Fibroblast of skin of back (primary cell): ENCODE results near the gene APOBEC3G.

ENCODE experiments used
- DNase-seq: peaks from one replicate; pipeline ENCODE4 v3.0.0-alpha.2; 2013

The APOBEC3G gene

DNA sequence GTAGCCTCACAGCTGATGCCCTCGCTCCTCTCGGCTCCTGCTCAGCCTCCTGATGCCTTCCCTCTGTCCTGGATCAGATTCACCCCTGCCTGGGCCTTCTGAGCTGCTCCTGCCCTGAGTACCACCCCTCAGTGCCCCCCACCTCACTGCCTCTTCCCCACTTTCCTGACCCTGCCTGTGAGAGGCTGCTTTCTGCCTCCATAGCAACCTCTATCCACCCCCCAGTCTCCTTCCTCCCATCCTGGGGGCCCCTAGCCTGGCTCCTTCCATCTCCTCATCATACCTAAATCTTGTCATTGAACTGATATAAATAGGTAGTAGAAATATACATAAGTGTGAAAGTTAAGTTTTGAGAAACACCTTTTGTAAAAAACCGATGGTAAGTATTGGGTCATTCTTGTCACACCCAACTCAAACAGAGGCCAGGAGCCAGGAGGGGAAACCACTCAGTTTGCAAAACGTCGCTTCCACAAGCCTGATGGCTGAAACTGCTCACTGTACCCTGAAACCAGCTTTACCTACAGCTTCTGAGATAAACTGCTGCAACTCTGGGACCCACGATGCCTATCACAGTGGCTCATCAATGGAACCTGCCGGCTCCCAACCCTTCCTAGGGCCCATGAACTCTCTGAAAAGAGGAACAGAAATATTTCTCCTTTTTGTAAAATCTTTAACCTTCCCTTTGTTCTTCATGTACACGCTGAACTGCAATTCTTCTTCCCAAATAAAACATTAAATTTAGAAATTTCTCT is 15.2 kb downstream of the APOBEC3G start:
- no peak for DNase-seq

DNA sequence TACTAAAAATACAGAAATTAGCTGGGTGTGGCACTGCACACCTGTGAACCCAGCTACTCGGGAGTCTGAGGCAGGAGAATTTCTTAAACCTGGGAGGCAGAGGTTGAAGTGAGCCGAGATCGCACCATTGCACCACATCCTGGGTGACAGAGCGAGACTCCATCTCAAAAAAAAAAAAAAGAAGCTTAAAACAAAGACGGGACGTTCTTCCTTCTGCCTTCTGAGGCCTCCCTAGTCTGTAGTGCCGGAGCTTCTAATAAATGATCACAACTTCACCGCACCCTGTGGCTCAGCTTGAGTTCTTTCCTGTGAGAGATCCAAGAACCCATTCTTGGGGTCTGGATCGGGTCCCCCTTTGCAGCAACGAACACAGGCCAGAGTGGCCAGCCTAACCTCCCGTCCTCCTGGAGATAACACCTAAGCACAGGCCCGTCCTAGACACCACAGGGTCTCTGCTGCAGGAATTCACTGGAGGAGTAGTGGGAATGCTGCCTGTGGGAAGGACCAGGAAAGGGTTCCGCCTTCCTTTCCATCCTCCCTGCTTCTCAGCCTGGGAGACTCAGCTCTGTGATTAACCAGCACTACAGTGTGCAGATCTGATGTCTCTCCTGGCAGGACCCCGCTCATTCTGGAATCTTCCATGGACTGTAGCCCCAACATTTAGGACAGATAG is 17.8 kb downstream of the APOBEC3G start:
- no peak for DNase-seq

DNA sequence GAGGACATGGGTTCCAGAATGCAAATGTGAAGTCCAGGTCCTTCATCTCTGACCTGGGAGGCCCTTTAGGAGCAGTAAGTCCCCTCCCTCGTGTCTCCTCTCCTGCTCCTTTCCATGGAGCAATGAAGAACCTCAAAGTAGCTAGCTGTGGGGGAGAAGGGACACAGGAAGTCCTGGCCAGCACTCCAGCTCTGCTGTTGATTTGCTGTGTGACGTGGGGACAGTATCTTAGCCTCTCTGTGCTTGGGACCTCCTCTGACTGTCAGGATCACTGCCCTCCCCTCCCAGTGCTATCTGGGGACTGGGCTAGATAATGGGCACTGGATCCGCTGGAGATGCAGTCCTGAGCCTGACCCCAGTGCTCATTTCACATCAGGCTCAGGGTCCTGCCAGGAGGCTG is 18.9 kb downstream of the APOBEC3G start:
- no peak for DNase-seq

DNA sequence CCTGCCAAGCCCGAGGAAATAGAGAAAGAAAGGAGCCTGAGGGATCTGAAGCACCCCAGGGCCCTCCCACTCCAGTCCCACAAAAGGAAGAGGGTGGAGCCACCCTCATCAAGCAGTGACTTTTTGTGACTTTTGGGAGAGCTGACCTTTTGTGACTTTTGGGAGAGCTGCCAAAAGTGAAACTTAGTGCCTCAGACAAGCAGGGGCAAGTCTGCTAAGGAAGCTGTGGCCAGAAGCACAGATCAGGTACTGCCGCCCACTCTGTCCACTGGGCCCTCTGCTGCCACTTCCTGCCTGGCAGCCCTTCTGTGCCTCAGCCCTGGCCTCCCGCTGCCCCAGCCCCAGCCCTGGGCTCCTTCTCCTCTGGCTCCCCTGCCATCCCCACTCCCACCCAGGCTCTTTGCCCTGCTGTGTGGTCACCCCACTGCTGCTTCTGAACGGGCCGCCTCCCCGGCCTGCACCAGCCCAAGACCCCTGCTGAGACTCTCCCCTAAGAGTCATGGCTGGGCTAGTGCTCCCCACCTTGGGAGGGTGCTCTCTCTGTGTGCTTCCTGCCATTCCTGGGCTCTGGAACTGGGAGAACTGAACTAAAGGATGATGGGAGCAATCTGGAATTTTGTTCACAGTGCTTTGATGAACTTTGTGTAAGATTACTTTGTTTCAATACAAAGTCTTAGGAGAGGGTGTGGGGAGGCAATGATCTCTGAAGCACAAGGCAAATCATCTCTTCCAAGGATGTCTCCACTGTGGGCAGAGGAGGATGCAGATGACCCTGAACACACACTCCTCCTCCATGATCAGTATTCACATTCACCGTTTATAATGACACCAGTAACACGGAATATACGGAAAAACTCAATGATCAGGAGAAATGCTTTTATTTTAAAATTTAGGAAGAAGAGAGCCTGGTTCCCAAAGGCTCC is 20.3 kb downstream of the APOBEC3G start, which contains the start of gene APOBEC3H:
APOBEC3H (plus strand) TSS at position 147 of the 923 bp plus-strand sequence. CDS start 3,035 bp downstream, outside the sequence.
- no peak for DNase-seq

DNA sequence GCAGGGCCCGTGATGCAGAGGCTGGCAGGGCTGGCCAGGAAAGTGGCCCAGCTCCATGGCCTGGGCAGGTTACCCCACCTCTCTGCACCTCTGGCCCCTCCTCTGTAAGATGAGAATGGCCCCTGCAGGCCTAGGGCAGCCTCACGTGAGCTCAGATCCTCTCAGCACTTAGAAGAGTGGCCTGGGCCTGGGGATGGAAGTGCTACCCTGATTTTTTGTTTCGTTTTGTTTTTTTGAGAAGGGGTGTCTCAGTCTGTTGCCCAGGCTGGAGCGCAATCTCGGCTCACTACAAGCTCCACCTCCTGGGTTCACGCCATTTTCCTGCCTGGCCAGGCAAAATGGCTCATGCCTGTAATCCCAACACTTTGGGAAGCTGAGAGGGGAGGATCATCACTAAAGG is 21.0 kb downstream of the APOBEC3G start:
- DNase-seq: no peak

DNA sequence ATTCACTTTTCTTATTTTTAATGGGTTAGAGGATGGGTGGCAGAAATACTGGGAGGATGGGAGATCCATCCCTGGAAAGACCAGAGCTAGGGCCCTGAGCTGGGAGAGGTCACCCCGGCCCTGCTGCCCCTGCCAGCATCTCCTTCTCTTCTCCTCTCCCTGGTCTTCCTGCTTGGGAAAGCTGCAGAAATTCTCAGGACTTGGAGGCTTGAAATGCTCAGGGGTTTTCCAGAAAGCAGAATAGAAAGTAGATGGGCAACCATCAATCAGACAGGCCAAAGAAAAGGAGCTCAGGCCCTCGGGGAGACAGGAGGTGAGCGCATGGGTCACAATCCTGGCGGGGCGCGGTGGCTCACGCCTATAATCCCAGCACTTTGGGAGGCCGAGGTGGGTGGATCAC is 21.5 kb downstream of the APOBEC3G start:
- DNase-seq: no peak

DNA sequence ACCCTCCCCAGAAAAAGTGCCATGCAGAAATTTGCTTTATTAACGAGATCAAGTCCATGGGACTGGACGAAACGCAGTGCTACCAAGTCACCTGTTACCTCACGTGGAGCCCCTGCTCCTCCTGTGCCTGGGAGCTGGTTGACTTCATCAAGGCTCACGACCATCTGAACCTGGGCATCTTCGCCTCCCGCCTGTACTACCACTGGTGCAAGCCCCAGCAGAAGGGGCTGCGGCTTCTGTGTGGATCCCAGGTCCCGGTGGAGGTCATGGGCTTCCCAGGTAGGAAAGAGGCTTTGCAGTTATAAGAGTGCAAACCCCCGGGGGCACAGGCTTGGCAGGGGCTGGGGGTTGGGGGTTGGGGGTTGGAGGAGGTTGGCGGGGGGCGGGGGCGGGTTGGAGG is 24.2 kb downstream of the APOBEC3G start:
- DNase-seq: no peak

DNA sequence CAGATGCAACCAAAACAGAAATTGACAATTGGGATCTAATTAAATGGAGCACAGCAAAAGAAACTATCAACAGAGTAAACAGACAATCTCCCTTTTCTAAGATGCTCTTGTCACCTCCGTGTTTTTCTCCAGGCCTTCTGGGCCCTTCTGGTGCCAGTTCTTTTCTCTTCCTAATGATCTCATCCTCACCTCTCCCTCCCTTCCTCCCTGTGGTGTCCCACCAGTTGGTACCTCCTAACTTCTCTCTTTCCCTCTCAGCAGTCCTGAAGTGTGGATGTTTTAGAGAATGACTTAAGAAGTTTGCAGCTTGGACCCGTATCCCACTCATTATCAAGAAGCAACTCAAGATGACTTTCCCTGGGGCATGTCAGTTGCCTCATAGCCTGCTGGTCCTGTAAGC is 26.4 kb downstream of the APOBEC3G start:
- no peak for DNase-seq

DNA sequence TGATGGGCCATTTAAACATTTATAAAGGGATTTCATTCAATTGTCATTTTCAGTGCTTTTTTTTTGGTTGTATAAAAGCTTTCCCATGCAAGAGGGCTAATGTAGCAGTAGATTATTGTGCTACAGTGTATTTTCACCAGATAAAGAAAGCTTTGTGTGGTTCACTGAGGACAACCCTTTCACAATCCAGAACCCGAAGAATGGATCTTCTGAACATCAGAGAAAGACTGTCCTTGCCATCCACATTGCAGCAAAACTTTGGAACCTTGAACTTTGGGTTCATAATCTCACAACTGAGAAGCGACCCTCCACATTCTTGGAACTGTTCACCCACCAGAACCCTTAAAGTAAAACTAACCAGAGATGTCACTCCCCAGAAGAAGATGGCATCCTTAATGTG is 29.3 kb downstream of the APOBEC3G start:
- DNase-seq: no peak

DNA sequence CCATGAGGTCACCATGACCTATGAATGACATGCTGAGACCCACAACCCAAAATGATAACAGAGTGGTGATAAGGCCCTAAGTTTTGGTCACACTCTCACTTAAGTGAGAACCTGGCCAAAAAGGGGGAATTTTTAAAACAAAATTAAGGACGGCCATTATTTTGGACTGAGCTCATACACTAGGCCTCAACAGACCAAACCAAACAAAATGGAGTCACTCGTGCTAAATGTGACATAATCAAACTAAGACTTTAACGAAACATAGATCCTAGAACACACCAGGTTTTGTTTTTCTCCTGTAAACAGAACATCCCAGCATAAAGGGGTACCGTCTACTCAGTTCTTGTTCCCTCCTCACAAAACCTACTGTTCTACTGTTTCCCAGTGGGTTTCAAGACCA is 31.4 kb downstream of the APOBEC3G start:
- DNase-seq: no peak

DNA sequence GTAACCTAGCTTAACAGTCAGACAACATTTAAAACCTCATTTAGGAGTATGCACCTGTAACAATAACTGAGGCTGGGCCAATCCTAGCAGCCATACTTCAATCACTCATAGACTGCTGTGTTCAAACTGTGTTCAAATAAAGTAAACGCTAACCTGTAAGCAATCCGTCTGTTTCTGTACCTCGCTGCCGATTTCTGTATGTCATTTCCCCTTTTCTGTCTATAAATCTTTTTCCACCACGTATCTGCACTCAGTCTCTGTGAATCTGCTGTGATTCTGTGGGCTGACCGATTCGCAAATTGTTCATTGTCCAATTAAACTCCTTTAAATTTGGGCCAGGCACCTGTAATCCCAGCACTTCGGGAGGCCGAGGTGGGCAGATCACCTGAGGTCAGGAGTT is 32.3 kb downstream of the APOBEC3G start:
- no peak for DNase-seq

DNA sequence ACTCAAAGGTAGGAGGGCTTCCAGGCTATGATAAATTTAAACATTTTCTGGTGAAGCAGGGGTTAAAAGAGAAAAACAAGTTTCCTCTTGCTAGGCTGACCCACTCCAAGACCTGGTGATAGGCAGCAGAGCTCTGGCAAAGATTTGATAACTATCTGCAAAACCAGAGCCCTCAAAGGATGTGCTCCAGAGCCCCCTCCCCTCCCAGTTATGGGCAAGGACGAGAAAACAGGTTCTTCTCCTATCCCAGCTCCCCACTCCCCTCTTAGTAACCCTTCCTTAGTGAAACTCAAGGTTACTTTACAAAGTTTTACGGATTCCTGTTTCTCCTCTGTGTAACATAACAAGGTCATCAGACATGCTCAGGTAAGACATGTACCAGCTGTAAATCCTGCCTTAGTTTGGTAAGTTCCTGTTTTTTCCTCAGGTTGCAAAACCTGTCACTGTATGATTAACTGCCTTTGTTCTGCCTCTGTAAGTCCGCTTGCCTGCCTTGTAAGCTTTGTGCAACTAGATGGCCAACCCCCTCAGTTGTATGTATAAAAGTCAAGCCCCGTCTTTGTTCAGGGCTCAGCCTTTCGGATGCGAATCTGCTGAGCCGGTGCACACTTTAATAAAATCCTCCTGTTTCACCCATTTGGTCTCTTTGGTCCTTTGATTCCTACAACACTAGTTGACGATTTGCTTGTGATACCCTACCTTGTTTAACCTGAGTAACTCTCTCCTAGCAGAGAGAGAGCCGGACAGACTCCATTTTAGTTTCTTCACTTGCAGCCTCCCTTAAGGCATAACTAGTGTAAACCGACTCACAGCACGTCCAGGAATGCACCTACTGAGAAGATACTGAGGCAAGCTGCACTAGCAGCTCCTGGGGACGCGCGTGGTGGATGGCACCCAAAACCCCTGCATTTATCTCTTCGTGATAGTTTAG is 33.8 kb downstream of the APOBEC3G start:
- DNase-seq: no peak

DNA sequence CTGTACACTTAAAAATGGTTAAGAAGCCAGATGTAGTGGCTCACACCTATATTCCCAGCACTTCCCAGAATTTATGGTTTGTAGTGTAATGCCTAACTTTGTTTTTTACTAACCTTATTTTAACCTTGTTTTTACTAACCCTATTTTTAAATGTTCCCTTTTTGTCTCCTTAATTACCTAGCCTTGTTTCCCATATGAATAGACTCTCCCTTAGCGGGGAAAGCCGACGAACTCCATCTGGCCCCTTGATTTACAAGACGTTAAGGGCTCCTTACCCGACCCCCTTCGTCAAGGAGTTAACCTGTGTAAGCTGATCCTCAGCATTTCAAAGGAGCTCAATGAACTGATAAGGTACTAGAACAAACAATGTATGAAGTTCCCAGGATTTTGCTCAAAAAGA is 37.0 kb downstream of the APOBEC3G start:
- DNase-seq: no peak

DNA sequence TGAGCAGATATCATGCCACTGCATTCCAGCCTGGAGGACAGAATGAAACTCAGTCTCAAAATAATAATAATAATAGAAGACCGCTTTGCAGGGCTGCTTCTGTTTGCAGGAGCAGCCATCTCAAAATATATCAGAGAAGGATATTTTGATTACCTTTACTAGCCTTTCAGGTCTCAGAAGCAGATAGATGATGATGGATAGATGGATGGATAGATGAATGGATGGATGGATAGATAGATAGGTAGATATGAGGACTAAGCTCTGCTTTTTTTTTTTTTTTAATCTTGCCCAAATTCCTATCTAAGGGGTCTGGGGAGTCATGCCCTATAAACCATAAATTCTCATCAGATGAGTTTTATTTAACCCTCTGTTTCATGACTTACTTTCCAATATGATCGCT is 38.5 kb downstream of the APOBEC3G start:
- no peak for DNase-seq

DNA sequence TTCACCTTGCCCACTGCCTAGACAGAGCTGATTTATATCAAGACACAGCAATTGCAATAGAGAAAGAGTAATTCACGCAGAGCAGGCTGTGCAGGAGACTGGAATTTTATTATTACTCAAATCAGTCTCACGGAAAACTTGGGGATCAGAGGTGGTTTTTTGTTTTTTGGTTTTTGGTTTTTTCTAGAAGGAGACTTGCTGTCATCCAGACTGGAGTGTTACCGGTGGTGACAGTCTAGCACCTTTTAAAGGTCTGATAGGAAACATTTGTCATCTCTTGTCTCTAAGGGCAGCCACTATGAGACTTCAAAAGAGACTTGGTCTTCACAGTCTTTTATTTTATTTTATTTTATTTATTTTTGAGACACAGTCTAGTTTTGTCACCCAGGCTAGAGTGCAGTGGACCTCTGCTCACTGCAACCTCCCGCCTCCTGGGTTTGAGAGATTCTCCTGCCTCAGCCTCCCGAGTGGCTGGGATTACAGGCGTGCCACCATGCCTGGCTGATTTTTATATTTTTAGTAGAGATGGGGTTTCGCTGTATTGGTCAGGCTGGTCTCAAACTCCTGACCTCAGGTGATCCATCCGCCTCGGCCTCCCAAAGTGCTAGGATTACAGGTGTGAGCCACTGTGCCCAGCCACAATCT is 39.0 kb downstream of the APOBEC3G start:
- DNase-seq: no peak

DNA sequence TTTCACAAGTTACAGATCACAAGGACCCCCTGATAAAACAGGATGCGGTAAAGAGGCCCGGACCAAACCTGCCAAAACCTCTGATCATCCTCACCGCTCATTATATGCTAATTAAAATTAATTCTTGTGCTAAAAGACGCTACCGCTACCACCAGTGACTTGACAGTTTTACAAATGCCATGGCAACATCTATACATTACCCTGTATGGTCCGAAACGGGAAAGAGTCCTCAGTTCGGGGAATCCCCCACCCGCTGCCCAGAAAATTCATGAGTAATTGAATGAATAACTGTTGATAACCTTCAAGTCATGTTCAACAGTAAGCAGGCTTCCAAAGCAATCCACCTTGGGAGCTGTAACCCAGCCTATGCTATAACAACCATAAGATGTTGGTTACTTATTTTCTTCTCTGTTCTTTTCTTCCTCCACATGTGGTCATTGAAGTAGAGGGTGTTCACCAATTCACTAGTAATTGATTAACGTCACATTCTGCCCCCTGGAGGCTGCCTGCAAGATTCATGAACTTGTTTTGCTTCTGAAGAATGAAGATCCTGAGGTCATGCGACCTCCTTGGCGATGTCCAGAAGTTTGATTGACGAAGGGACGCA is 40.6 kb downstream of the APOBEC3G start:
- peak; percentile 33 for DNase-seq

DNA sequence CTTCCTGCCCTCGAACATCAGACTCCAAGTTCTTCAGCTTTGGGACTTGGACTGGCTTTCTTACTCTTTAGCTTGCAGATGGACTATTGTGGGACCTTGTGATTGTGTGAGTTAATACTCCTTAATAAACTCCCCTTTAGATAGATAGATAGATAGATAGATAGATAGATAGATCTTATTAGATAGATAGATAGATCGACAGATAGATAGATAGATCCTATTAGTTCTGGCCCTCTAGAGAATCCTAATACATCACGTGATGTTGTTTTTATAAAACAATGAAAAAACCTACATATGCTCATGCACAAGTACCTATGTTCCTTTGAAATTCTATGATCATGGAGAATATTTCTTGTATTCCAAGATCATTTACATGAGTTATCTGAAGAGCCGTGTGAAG is 43.9 kb downstream of the APOBEC3G start:
- DNase-seq: no peak

DNA sequence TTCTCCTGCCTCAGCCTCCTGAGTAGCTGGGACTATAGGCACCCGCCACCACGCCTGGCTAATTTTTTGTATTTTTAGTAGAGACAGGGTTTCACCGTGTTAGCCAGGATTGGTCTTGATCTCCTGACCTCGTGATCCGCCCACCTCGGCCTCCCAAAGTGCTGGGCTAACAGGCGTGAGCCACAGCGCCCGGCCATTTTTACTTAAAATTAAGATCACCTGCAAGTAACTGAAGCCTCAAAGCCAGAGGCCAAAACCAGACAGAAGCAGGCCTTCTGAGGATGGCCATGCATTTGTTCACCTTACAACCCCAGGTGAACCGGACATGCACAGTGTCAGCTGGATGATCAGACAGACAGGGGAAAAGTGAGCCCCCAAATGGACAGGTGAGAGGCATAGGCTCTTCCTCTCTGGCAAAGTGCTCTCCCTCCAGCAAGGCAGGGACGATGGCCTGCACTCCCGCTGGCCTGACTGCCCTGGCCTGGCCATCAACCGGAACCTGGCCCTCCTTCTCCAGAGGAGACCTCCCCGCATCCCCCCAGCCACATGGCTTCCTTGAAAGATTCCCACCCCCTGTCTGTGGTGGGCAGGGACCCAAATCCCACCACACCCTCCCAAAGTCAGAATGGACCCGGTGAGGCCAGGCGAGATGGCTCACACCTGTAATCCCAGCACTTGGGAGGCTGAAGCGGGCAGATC is 45.8 kb downstream of the APOBEC3G start:
- DNase-seq: no peak

DNA sequence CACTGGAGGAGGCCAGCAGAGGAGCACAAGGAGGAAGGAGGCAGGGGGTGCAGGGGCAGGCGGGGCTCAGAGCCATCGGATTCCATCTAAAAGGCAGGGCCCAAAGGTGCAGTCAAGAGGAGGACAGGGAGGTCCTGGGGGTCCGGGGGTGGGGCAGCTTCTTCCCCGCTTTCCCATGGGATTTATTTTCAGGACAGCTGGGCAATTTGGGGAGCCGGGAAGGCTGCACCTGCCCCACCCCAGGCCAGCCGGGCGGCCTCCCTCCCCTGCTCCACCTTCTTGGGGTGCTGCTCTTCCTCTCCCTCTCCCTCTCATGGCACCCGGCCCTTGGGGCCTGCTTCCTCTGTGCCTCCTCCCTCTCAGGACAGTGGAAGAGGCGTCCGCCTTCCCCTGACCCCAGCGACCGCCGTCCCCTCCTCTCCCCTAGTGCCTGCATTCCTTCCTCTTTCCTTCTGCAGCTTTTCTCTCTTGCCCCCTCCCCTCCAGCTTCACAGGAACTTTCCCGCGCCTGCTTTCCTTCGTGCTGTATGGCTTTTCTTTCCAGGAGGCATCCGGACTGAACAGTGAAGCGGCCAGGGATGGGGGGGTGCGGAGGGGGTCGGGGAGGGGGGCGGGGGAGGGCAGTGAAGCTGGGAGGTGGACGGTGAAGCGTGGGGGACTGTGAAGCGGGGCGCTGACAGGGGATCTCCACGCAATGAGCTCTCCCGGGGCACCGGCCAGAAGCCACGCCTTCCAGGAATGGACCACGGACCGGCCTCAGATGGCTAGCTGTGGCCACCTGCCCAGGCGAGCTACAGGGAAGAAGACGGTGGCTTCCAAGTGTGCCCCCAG is 46.9 kb downstream of the APOBEC3G start:
- DNase-seq: no peak

DNA sequence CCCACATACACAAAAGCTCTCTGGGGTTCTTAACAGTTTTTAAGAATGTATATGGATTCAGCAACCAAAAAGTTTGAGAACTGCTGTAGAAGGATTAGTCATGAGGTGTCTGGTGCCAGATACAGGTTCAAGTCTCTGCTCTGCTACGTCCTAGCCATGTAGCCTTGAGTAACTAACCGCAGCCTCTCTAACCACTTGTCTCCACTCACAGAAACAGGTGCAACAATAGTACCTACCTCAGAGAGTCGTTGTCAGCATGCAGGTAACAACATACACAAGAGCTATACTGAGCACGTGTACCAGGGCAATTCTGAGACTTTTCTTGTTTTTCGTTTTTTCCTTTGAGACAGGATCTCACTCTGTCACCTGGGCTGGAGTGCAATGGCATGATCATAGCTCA is 48.5 kb downstream of the APOBEC3G start:
- DNase-seq: no peak
